ENCODE data around the gene AK4.

The AK4 gene

DNA sequence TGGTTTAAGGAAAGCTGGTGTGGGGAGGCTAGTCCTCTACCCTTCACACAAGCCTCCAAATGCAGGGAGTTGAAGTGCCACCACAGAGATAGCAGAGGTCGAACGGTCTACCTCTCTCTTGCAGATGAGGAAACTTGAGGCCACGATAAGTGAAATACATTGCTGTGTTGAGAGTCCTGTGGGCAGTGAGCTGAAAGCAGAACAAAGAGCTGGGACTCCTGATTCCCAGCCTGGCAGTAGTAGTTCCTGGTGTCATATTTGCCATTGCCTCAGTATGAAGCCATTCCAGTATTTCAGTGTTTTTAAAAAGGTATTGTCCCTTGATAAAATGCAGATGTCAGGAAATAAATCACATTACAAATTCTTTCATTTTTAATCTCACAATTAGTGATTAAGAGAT, 28.6 kb downstream of the AK4 start:
- DNase-seq (ENCODE audit: low read depth) = no peak

DNA sequence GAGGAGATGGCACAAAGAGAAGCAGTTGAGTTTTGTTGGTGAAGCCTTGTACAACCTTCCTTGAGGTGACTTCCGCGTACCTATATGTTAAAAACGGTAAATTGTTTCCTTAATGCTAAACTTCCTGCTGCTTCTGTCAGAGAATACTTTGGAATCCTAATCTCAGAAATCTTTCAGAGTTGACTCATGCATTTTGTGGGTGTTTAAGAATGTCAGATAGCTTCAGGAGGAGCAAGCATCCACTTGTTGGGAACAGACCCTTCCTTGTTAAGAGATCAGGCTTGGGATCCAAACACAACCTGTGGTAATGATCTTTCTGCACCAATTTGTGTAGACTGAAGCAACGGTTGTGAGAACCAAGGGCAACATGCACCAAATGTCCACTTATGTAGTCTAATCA, 29.5 kb downstream of the AK4 start:
- no peak for DNase-seq (ENCODE audit: low read depth)

GRCh38 chr1:65178235-65178634, 30.2 kb downstream of the AK4 start:
- no peak for DNase-seq (ENCODE audit: low read depth)

GRCh38 chr1:65179148-65179547, 31.1 kb downstream of the AK4 start:
- DNase-seq (ENCODE audit: low read depth) = no peak

DNA sequence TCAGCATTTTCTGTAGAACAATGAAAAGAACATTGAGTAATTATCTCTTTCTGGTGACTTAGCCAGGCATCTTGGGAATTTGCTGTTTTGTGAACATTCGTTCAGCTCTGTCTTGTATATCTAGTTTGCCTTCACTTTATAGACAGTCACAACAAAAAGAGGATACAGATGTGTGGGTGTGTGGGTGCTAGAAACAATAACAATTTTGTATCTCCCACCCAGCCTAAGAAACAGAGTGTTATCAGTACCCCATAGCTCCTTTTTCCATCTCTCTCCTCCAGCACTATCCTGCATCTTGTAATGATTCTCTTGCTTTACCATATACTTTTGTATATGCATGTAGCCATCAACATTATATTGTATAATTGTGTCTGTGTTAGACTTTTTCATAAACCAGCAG, 33.0 kb downstream of the AK4 start:
- no peak for DNase-seq (ENCODE audit: low read depth)

GRCh38 chr1:65182658-65183268, 34.8 kb downstream of the AK4 start:
- DNase-seq (ENCODE audit: low read depth) = no peak

DNA sequence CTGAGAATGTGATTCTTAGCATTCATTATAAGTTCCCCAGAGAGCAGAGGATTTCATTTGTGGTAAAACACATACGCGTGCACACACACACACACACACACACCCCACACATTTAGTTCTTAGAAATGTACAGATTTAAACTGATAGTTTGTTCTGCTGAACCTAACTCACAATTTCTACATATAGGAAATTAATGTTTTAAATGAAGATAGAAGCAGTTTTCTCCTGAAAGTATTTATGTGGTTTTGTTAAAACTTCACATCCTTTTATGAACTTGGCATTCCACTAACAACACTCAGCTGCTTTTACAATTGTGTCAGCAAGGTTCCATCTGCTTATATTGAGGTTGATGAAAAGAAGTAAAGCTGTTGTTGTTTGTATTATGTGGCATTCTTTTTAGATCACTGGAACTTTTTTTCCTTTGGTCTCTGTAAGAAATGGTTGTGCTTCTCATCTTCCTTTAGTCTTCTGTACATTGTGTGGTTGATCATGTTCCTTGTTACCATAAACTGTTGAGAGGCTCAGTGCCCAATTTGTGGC, 41.6 kb downstream of the AK4 start:
- DNase-seq (ENCODE audit: low read depth) = no peak

DNA sequence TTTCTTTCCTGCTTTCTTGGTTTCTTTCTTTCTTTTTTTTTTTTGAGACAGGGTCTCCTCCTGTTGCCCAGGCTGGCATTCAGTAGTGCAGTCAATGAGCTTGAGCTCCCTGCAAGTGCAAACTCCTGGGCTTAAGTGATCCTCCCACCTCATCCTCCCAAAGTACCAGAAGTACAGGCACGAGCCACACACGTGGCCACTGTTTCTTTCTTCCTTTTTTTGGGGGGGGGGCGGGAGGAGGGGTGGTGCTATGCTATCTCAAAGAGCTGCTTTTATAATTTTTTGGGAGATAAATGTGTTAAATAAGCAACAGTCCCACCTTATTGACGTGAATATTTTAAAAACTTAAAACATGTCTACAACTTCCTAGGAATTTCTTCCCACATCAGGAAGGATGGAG, 42.2 kb downstream of the AK4 start:
- no peak for DNase-seq (ENCODE audit: low read depth)

- no peak for DNase-seq (ENCODE audit: low read depth)
These were observed 45.2 kb downstream of the AK4 start for GRCh38 chr1:65193129-65193695.

- DNase-seq (ENCODE audit: low read depth) = no peak
These were observed 47.8 kb downstream of the AK4 start for GRCh38 chr1:65195495-65196417.

DNA sequence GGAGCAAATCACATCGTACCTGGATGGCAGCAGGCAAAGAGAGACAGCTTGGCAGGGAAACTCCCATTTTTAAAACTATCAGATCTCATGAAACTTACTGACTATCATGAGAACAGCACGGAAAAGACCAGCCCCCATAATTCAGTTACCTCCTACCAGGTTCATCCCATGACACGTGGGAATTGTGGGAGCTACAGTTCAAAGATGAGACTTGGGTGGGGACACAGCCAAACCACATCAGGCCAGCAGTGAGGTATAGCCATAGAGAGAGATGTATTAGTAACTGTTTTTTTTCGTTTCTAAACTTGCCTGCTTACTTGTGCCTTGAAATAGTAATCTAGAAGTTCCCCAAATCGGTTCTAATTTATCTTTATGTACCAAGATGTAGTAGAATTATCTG, 48.9 kb downstream of the AK4 start:
- no peak for DNase-seq (ENCODE audit: low read depth)

DNA sequence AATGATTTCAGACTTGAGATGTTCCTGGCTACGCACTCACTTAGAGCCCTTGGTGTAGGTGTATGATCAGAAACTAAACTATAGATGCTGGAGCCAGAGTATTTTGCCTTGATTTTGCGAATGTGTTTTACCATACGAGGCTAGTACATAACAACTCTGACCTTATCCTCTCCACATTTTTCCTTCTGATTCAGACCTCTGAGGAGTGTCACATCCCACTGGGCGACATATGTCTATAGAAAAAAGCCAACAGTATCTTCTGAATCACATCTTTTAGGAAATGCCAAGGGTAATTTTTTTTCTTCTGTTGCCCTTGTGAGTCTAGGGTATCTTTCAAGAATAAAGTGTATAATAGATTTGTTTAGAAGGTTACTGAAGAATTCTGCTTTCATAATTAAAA, 49.6 kb downstream of the AK4 start:
- no peak for DNase-seq (ENCODE audit: low read depth)

- DNase-seq (ENCODE audit: low read depth) = no peak
These were observed 50.1 kb downstream of the AK4 start for GRCh38 chr1:65198096-65198495.

- no peak for DNase-seq (ENCODE audit: low read depth)
These were observed 52.4 kb downstream of the AK4 start for GRCh38 chr1:65200411-65200810.

DNA sequence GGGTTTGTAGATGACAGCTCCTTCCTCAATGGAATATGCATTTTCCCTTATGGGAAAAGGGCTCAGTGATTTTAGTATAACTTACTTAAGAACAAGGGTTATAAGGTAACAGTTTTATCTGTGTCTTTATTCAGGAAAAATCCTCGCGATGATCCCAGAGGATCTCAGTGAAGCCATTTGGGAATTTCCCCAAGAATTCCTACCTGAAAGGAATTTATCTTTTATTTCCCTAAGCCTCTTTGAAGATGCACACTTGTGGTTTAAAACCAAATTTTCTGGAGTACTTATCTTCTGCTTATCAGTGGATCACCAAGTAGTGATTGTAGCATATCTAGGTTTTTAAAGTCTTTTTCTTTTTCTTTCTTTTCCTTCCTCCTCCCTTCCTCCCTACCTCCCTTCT, 58.8 kb downstream of the AK4 start:
- no peak for DNase-seq (ENCODE audit: low read depth)

DNA sequence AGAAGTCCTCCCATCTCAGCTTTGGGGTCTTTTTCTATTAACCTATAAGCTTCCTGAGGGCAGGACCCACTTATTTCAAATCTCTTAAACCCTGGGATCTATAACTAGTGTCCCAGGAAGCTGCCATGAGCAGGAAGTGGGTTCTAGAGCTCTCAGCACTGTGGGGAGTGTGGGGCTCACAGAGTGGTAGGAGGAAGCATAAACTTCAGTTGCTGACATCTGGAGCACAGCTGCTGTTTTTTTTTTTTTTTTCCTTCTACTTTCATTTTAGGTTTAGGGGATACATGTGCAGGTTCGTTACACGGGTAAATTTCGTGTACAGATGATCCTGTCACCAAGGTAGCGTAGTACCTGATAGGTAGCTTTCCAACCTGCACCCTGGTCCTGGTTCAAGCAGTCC, 59.3 kb downstream of the AK4 start:
- DNase-seq (ENCODE audit: low read depth) = no peak

DNA sequence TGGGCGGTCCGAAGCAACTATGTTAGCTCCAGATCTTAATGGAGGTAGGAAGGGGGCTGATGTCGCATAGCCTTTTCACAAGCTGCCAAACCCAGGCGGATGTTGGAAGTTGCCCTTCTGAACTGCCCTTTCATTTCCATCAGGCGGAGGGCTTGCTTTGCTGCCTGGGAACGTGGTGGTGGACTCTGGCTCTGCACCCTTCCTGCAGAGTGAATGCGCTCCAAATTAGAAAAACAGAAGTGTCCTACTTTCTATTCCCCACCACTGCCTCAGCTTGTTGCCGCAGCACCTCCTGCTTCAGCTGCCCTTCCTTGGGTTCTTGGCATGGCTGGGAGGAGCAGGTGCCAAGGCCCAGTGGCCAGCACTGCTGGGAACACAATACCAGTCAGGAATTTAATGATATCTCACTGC, 60.6 kb downstream of the AK4 start:
- no peak for DNase-seq (ENCODE audit: low read depth)

GRCh38 chr1:65209005-65209885, 61.2 kb downstream of the AK4 start:
- DNase-seq (ENCODE audit: low read depth) = no peak

GRCh38 chr1:65210325-65210724, 62.3 kb downstream of the AK4 start:
- no peak for DNase-seq (ENCODE audit: low read depth)

DNA sequence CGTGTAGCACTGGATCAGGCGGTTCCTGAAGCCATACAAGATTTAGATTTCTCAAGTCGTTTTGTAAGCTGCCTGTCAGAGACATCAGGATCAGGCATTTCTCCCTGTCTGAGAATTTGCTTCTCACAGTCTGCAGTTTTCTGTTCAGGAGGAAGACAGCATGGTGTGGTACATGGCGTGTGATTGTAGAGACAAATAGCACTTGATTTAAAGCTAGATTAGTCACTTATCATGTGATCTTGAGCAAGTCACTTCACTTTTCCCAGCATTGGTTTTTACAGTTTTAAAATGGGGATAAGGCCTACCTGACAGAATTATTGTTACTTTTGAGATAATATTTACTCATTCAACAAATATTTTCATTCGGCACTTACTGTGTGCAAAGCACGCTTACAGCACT, 63.3 kb downstream of the AK4 start:
- DNase-seq (ENCODE audit: low read depth) = no peak

DNA sequence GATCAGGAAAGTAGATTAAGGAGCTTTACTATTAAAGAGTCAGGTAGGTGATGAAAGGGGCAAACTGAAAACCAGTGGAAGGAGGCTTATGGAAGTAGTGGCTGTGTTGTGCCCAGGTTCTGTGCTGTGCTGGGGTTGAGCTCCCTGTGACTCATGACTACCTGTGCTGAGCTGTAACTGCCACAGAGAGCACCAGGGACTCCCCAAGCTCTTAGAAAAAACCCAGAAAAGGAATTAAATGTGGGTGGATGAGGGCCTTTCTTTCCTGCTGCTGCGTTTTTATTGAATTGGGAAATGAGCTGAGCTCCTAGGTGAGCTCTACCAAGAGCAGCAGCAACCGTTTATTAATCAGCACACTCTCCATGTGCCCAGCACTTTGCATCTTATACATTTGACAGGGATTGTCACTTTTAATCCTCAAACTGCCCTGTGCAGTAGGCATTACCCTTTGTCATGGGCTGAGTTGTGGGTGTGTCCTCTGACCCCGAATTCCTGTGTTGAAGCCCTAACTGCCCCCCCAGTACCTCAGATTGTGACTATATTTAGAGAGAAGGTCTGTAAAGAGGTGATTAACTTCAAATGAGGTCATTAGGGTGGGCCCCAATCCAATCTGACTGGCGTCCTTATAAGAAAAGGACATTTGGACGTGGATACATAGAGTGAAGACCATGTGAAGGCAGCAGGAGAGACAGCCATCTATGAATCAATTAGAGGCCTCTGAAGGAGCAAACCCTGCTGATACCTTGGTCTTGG, 65.4 kb downstream of the AK4 start:
- DNase-seq (ENCODE audit: low read depth) = no peak
